ENCODE results near the gene KCNB1.

The KCNB1 gene

GRCh38 chr20:49400410-49400809, 82.1 kb downstream of the KCNB1 start:
- H3K4me3 ChIP-seq (ENCODE audit: low read length, poor library complexity, severe bottlenecking), result no peak overlapping the region
- no peaks in the 10 kb centered on the region for H3F3A ChIP-seq (ENCODE audit: low read depth)
- no peaks in the 10 kb centered on the region for H3K4me1 ChIP-seq (ENCODE audit: insufficient read depth, low read length, poor library complexity, severe bottlenecking)
- H4K20me1 ChIP-seq (ENCODE audit: insufficient read depth, low read length, poor library complexity, severe bottlenecking), result no peaks in the 10 kb centered on the region
- no peak overlapping the region for H3K9ac ChIP-seq (ENCODE audit: low read depth, low read length, poor library complexity, severe bottlenecking)
- no peak overlapping the region for H2AFZ ChIP-seq (ENCODE audit: low read length)
- no peak for TF ChIP-seq EZH2phosphoT487 (IDR thresholded peaks at IDR 0.05; ENCODE audit: borderline replicate concordance)
- no peak for TF ChIP-seq CTCF (conservative IDR thresholded peaks at IDR 0.05; ENCODE audit: low read length)
- H3K9me2 ChIP-seq (replicated peaks; ENCODE audit: low read depth, low read length), result no peaks in the 10 kb centered on the region
- H3K27me3 ChIP-seq (ENCODE audit: insufficient read depth, low read length, poor library complexity, severe bottlenecking), result no peaks in the 10 kb centered on the region
- H3K9me3 ChIP-seq (ENCODE audit: insufficient read depth, low read depth, low read length), result no peaks in the 10 kb centered on the region
- no peak overlapping the region for H3K4me2 ChIP-seq (ENCODE audit: low read depth, low read length, poor library complexity, severe bottlenecking)
- no peaks in the 10 kb centered on the region for H3K79me2 ChIP-seq (ENCODE audit: insufficient read depth, low read length)
- no peaks in the 10 kb centered on the region for H3K36me3 ChIP-seq (ENCODE audit: insufficient read depth, low read length)

- Histone ChIP-seq H4K20me1 (ENCODE audit: insufficient read depth, low read length, poor library complexity, severe bottlenecking) (no peaks in the 10 kb centered on the region), H3F3A (ENCODE audit: low read depth) (no peaks in the 10 kb centered on the region), H3K9me3 (ENCODE audit: insufficient read depth, low read depth, low read length) (no peaks in the 10 kb centered on the region), H3K4me2 (ENCODE audit: low read depth, low read length, poor library complexity, severe bottlenecking) (no peak overlapping the region), H3K9me2 (replicated peaks; ENCODE audit: low read depth, low read length) (no peaks in the 10 kb centered on the region), H3K4me1 (ENCODE audit: insufficient read depth, low read length, poor library complexity, severe bottlenecking) (no peaks in the 10 kb centered on the region), H3K4me3 (ENCODE audit: low read length, poor library complexity, severe bottlenecking) (no peak overlapping the region), H3K36me3 (ENCODE audit: insufficient read depth, low read length) (no peaks in the 10 kb centered on the region), H2AFZ (ENCODE audit: low read length) (no peak overlapping the region), H3K79me2 (ENCODE audit: insufficient read depth, low read length) (no peaks in the 10 kb centered on the region), H3K9ac (ENCODE audit: low read depth, low read length, poor library complexity, severe bottlenecking) (no peak overlapping the region), H3K27me3 (ENCODE audit: insufficient read depth, low read length, poor library complexity, severe bottlenecking) (no peaks in the 10 kb centered on the region)
- no peak for TF ChIP-seq CTCF (conservative IDR thresholded peaks at IDR 0.05; ENCODE audit: low read length)
- no peak for TF ChIP-seq EZH2phosphoT487 (IDR thresholded peaks at IDR 0.05; ENCODE audit: borderline replicate concordance)
Measured at GRCh38 chr20:49399329-49399728, 83.1 kb downstream of the KCNB1 start.

- H3K4me1 ChIP-seq (ENCODE audit: insufficient read depth, low read length, poor library complexity, severe bottlenecking), result no peaks in the 10 kb centered on the region
Measured at GRCh38 chr20:49398401-49399144, 83.9 kb downstream of the KCNB1 start.

More at GRCh38 chr20:49398401-49399144, 83.9 kb downstream of the KCNB1 start:
- Histone ChIP-seq H3F3A (ENCODE audit: low read depth) (no peaks in the 10 kb centered on the region), H2AFZ (ENCODE audit: low read length) (0 out of 2 replicates have a peak overlapping the region, but pooled peaks have one; percentile 27), H3K9ac (ENCODE audit: low read depth, low read length, poor library complexity, severe bottlenecking) (no peak overlapping the region), H3K9me2 (replicated peaks; ENCODE audit: low read depth, low read length) (no peaks in the 10 kb centered on the region), H4K20me1 (ENCODE audit: insufficient read depth, low read length, poor library complexity, severe bottlenecking) (no peaks in the 10 kb centered on the region), H3K4me3 (ENCODE audit: low read length, poor library complexity, severe bottlenecking) (no peak overlapping the region), H3K79me2 (ENCODE audit: insufficient read depth, low read length) (no peaks in the 10 kb centered on the region), H3K9me3 (ENCODE audit: insufficient read depth, low read depth, low read length) (no peaks in the 10 kb centered on the region), H3K27me3 (ENCODE audit: insufficient read depth, low read length, poor library complexity, severe bottlenecking) (no peaks in the 10 kb centered on the region), H3K36me3 (ENCODE audit: insufficient read depth, low read length) (no peaks in the 10 kb centered on the region), H3K4me2 (ENCODE audit: low read depth, low read length, poor library complexity, severe bottlenecking) (no peak overlapping the region)
- TF ChIP-seq CTCF (conservative IDR thresholded peaks at IDR 0.05; ENCODE audit: low read length), result no peak
- TF ChIP-seq EZH2phosphoT487 (IDR thresholded peaks at IDR 0.05; ENCODE audit: borderline replicate concordance), result no peak

Data from Loucy (cell line).